ENCODE data around the gene LRP1.

Gene LRP1

DNA sequence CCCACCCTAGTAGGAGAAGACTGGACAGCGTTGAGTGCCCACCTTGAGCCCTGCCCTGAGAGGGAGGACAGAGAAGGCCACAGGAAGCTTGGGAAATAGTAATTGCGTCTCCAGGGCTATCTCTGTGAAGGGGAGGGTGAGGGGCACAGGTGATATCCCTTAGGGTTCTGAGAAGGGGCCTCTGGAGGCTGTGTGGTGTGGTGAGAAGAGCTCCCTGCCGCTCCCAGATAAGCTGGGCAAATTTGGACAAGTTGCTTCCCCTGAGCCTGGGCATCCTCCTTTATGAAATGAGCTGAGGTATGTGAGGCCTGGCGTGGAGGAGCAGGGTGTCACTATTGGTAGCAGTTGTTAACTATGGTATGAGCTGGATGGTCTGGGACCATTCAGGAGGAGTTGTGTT is 42.6 kb downstream of the LRP1 start:
- DNase-seq (ENCODE audit: low spot score): no peak
- FAIRE-seq: no peak

DNA sequence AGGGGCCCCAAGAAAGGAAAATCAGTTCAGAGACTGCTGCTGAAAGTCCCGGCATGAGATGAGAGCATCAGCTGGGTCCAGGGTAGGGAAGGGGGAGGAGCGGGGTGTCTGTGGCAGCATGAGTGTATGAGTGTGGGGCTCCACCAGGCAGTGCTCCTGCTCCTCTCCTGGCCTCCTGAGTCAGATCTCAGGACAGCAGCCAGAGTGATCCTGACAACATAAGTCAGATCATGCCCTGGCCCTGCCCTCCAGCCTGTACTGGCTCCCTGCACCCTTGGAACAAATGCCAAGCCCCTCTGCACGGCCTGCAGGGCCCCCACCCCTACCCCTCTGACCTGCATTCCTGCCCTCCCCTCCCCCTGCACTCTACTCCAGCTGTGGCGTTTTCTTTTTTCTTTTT is 43.4 kb downstream of the LRP1 start:
- no peak for FAIRE-seq
- no peak for DNase-seq (ENCODE audit: low spot score)

DNA sequence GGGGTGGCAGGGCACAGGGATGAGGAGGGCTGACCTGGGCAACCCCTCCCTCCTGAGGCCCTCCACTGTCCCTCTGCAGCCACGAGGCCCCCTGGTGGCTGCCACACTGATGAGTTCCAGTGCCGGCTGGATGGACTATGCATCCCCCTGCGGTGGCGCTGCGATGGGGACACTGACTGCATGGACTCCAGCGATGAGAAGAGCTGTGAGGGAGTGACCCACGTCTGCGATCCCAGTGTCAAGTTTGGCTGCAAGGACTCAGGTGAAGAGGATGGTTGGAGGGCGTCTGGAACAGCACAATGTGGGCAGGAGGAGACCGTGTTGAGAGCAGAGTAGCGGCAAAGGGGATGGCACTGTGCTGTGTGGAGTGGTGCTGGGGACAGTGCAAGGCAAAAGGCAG is 44.8 kb downstream of the LRP1 start:
- FAIRE-seq (no peak), DNase-seq (ENCODE audit: low spot score) (peak; percentile 30)

DNA sequence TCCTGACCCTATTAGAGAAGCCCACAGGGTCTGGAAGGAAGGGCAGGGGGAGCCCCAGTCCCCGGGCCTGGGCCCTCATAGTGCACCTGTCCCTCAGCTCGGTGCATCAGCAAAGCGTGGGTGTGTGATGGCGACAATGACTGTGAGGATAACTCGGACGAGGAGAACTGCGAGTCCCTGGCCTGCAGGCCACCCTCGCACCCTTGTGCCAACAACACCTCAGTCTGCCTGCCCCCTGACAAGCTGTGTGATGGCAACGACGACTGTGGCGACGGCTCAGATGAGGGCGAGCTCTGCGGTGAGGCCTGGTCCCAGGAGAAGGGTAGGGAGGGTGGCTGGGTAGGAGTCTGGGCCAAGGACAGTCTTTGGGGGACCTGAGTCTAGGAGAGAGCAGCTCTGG is 45.4 kb downstream of the LRP1 start:
- DNase-seq (ENCODE audit: low spot score) (no peak), FAIRE-seq (no peak)

DNA sequence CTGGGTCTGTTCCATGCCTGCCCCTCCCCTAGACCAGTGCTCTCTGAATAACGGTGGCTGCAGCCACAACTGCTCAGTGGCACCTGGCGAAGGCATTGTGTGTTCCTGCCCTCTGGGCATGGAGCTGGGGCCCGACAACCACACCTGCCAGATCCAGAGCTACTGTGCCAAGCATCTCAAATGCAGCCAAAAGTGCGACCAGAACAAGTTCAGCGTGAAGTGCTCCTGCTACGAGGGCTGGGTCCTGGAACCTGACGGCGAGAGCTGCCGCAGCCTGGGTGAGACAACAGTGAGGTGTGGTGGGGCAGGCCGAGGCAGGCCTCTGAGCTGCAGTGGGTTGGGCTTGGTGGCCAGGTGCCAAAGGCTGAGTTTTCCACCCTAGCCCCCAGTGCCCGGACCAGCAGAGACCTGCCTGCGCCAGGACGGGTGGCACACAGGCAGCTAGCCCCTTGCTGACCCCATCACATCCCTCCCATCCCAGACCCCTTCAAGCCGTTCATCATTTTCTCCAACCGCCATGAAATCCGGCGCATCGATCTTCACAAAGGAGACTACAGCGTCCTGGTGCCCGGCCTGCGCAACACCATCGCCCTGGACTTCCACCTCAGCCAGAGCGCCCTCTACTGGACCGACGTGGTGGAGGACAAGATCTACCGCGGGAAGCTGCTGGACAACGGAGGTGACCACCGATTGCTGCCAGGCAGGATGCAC is 47.3 kb downstream of the LRP1 start:
- DNase-seq (ENCODE audit: low spot score) (peak; percentile 68), FAIRE-seq (no peak)

DNA sequence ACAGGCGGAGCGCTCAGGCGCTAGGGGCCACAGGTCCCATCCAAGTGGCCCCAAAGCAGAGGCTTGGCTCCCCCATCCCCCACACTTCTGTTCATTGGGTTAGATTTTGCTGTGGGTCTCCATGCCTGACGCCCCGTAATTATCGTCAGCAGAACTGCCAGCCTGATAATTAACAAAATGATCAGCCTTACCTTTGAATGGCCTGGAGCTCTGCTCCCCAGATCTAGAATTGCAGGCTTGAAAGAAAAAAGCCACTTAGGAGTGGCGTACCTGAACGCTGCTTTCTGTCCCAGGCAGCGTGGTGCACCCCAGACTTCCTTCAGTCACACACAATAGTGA is 47.8 kb downstream of the LRP1 start:
- DNase-seq (ENCODE audit: low spot score) (no peak), FAIRE-seq (no peak)

DNA sequence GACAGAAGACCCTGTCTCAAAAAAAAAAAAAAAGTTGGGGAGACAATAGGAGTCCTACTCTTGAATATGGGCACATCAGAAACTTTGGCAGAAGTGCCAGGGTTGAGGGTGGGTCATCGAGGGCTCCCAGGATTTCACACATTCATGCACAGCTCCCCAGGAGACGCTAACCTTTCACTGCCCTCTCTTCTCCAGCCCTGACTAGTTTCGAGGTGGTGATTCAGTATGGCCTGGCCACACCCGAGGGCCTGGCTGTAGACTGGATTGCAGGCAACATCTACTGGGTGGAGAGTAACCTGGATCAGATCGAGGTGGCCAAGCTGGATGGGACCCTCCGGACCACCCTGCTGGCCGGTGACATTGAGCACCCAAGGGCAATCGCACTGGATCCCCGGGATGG is 48.6 kb downstream of the LRP1 start:
- no peak for DNase-seq (ENCODE audit: low spot score)
- FAIRE-seq: no peak

DNA sequence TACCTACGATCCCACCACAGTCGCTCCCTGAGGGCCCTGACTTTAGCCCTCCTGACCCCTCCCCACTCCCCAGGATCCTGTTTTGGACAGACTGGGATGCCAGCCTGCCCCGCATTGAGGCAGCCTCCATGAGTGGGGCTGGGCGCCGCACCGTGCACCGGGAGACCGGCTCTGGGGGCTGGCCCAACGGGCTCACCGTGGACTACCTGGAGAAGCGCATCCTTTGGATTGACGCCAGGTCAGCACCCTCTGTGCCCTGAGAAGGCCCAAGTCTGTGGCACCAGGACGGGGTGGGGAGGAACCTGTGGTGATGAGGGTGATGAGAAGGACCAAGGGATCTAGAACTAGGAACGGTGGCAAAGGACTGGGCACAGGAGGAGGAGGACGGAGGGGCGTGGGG is 49.1 kb downstream of the LRP1 start:
- DNase-seq (ENCODE audit: low spot score) (no peak), FAIRE-seq (no peak)

DNA sequence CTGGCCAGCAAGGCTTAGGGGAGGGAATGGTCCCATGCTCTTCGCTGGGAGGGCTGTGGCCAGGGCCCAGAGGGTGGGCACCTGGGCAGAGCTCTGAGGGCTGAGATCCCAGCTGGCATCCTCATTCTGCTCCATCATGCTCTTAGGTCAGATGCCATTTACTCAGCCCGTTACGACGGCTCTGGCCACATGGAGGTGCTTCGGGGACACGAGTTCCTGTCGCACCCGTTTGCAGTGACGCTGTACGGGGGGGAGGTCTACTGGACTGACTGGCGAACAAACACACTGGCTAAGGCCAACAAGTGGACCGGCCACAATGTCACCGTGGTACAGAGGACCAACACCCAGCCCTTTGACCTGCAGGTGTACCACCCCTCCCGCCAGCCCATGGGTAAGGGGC is 49.9 kb downstream of the LRP1 start:
- DNase-seq (ENCODE audit: low spot score) (no peak), FAIRE-seq (no peak)

DNA sequence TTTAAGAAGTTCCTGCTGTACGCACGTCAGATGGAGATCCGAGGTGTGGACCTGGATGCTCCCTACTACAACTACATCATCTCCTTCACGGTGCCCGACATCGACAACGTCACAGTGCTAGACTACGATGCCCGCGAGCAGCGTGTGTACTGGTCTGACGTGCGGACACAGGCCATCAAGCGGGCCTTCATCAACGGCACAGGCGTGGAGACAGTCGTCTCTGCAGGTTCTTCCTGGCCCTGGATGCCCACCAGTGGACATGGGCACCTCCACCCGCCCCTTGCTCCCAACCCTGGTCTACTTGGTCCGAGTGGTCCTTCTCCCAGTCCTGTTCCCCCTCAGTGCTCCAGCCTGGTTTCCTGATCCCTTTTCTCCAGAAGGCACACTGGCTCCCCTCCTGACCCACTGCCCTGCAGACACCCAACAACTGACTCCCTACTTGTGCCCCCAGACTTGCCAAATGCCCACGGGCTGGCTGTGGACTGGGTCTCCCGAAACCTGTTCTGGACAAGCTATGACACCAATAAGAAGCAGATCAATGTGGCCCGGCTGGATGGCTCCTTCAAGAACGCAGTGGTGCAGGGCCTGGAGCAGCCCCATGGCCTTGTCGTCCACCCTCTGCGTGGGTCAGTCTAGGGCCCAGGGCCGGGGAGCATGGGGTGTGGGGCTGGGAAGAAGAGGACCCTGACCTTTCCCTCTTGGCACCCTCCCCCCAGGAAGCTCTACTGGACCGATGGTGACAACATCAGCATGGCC is 51.2 kb downstream of the LRP1 start:
- FAIRE-seq (no peak), DNase-seq (ENCODE audit: low spot score) (no peak)

DNA sequence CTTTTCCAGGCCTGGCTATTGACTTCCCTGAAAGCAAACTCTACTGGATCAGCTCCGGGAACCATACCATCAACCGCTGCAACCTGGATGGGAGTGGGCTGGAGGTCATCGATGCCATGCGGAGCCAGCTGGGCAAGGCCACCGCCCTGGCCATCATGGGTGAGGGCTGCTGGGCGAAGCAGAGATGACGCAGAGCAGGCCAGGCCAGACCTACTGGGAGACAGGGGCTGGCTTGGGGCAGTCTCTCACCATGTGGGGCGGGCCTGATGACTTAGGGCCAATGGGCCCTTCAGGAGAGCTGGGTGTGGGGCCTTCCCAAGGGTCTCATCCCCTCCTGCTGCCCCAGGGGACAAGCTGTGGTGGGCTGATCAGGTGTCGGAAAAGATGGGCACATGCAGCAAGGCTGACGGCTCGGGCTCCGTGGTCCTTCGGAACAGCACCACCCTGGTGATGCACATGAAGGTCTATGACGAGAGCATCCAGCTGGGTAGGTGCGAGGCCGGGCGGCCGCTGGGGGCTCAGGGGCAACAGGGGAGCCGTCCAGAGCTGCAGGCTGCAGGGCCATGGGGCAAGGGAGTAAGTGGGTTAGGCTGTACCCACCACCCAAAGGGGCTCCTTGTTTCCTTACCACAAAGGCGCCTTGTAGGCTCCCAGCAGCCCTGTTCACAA is 52.2 kb downstream of the LRP1 start:
- DNase-seq (ENCODE audit: low spot score) (no peak), FAIRE-seq (no peak)

DNA sequence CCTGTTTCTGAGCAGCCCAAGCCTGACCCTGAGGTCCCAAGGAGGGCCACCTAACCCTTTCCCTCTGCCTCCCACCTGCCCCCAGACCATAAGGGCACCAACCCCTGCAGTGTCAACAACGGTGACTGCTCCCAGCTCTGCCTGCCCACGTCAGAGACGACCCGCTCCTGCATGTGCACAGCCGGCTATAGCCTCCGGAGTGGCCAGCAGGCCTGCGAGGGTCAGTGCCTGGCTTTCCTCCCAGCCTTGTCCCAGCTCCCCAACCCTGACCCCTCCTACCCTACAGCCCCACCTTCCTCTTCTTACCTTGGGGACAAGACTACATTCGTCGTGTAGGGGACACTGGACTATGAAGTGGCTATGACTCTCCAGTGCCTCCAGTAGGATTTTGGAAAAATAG is 52.8 kb downstream of the LRP1 start:
- DNase-seq (ENCODE audit: low spot score) (no peak), FAIRE-seq (no peak)

DNA sequence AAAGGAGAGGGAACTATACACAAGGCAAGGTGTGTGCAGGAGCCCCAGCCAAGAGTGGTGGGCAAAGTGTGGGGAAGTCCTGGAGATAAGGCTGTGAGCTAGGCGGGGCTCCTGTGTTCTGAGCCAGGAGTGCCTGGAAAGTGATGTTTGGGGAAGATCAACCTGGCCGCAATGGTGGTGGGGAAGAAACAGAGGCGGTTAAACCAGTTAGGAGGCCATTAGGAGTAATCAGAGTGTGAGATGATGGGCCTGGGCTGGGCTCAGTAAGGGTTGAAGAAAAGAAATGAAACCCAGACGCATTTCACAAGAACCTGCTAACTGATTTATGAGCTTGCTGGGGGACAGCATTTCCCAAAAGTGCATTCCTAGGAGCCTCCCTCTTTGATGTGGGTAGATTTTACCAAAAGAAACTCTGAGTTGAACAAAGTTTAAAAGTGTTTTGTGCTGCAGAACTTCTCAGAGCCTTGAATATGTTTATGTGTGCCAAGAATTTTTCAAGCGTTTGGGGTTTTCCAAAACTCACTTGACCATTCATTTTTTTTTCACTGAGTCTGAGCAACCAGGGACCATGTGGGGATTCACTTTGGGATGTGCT is 53.4 kb downstream of the LRP1 start:
- DNase-seq (ENCODE audit: low spot score): no peak
- FAIRE-seq: no peak

DNA sequence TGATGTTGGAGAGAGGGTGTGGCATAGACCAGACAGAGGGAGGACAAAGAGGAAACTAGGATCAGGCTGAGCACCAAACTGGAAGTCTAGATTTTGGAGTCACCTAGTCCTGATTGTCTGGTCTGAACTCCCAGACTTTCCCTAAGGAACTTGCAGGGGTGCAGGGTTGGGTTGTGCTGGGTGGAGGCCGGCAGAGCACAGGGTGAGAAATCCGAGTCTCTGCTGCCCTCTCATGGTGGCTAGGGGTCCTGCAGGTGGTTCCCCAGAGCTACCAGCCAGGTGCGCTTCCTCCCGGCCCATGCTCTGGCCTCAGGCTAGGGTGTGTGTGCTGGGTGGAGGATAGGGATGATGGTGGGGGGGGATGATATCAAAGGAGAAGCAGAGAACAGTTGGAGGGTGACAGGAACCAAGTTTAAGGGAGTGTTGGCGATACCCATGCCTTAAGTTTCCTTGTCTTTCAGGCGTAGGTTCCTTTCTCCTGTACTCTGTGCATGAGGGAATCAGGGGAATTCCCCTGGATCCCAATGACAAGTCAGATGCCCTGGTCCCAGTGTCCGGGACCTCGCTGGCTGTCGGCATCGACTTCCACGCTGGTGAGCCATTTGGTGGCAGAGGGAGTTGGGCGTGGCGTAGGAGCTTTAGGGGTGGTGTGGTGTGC is 54.8 kb downstream of the LRP1 start:
- DNase-seq (ENCODE audit: low spot score) (peak; percentile 92), FAIRE-seq (peak; percentile 35)

DNA sequence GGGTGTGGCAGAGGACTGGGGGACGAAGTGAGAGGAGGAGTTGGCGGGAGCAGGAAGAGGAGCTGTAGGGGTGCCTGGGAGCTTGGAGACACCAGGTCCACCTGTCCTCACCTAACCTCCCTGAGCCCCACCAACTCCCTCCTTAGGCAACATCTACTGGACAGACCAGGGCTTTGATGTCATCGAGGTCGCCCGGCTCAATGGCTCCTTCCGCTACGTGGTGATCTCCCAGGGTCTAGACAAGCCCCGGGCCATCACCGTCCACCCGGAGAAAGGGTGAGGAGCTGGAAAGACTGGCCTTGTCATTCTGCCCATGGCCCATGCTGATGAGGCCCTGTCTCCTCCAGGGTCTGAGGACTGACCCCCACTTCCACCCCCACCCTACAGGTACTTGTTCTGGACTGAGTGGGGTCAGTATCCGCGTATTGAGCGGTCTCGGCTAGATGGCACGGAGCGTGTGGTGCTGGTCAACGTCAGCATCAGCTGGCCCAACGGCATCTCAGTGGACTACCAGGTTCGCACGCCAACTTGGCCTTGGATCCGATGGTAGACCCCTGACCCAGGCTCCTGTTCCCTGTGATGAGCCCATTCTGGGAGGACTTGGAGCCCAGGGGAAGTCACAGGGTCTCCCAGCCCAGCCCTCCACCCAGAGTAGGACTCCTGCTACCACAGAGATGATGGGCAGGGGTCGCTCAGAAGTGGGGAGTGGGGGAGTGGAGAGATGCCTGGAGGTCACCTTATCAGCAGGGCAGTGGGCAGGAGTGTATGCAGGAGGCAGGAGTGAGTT is 55.8 kb downstream of the LRP1 start:
- DNase-seq (ENCODE audit: low spot score) (no peak), FAIRE-seq (no peak)

DNA sequence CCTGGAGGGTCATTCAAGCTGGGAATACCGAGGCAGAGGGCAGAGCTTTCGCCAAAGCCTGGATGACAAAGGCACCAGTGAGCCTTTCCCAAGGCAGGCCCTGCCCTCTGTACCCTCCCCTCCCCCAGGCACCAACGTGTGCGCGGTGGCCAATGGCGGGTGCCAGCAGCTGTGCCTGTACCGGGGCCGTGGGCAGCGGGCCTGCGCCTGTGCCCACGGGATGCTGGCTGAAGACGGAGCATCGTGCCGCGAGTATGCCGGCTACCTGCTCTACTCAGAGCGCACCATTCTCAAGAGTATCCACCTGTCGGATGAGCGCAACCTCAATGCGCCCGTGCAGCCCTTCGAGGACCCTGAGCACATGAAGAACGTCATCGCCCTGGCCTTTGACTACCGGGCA is 57.1 kb downstream of the LRP1 start:
- DNase-seq (ENCODE audit: low spot score): no peak
- no peak for FAIRE-seq

DNA sequence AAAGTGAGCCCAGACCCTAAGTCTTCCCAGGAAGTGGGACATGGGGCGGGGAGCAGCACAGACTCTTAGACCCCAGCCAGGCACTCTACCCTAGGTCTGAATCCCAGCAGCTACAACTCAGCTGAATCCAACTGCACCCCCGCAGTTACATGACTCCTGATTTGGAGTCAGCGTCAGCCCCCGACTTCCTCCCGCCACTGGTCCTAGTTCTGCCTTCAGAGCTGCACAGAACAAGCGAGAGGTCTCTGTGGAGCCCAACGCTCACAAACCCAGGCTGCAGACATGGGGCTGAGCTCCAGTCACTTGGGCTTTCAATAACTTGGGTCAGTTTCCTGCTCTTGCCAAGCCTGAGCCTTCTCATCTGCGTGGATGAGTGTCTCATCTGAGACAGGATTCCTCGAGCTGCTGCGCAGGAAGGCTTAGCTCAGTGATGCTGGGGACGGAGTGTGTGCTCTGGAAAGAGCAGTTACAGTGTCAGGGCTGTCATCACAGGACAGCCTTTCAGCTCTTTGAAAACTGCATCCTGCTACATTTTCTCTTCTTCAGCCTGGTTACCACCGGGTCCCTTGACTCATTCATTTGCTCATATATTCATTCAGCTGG is 57.7 kb downstream of the LRP1 start:
- FAIRE-seq: no peak
- no peak for DNase-seq (ENCODE audit: low spot score)

DNA sequence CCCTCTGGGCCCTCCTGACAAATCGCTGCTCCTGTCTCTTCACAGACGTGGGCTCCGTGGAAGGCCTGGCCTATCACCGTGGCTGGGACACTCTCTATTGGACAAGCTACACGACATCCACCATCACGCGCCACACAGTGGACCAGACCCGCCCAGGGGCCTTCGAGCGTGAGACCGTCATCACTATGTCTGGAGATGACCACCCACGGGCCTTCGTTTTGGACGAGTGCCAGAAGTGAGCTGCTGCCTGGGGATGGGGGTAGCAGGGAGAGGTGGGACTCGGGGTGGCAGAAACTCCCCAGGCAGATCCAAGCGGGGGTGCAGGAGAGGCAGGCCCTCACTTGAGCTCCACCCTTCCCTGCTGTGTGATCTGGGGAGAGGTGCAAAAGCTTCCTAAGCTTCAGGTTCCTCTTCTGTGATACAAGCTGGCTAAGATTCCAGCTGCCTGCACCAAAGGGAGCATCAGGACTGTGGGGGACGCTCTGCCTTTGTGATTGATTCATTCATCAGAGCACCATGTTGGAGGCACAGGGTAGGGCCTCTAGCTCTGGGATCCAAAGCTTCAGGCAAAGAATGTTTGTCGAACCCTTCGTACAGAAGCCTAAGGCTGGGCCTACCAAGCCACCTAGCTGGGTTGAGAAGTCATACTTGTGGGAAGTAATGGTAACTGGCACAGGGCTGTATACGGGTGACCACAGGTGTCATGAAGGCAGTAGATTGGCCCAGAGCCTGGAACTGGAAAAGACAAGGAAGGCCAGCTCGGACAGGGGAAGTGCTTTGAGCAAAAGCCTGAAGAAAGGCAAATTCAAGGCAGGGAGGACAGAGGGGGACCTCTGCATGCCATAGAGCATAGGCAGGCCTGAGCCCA is 59.2 kb downstream of the LRP1 start:
- DNase-seq (ENCODE audit: low spot score): no peak
- no peak for FAIRE-seq

DNA sequence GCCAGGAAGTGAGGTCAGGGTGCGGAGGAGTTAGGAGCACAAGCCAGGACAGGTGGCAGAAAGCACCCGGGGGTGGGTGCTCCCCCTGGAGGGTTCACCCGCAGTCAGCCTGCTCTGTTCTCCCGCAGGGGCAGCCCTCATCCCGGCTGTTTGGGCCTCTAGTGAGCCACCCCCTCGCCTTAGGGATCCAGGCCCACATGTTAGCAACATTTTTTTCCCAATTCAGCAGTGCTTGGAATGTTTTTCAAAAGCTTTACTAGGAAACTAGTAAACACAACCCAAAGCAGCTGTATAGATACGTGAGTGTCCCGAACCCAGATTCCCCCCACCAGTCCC is 59.8 kb downstream of the LRP1 start:
- DNase-seq (ENCODE audit: low spot score) (no peak), FAIRE-seq (no peak)

DNA sequence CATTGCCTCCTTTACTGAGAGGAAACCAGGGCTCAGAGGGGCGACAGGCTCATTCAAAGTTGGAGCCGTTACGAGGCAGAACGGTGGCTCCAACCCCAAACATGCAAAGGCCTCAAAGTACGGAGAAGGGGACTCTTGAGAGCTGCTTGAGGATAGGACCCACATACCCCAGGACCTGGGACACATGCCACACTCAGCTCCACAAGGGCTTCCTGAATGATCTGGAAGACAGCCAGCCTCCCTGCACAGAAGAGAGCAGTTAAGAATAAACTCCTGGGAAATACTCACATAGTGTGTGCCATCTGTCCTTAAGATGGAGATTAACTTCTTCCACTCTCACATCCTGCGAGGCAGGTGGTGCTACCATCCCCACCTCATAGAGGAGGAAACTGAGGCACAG is 61.8 kb downstream of the LRP1 start:
- no peak for DNase-seq (ENCODE audit: low spot score)
- no peak for FAIRE-seq

Measured in urothelium cell line (cell line).